Heart left ventricle (tissue), 16 donors: ENCODE measurements around the gene COQ3. TPM values are rescaled to one million over a fixed set of nuclear protein-coding genes. Genes with fewer than 3 reads are reported as not detected.

Source experiments
- ATAC-seq, 4 donors: fragments of 200-7000 bp; cut with Tn5 transposase; one replicate each; pipeline ENCODE4 v1.9.1; 2020 to 2022; ENCODE audit warnings: moderate library complexity in 4 of 4, mild to moderate bottlenecking in 3 of 4, moderate number of reproducible peaks in 1 of 4
- DNase-seq, 5 donors: peaks; one replicate each; pipeline ENCODE4 v3.0.0-alpha.2; 2020
- H3K27ac ChIP-seq, 12 donors: fragments of 200-600 bp; sonication (generic) in 4 of 12; one replicate each; pipeline versions ENCODE4 v1.5.0 to v1.8.0; 2016 to 2022; ENCODE audit warnings: mild to moderate bottlenecking in 2 of 12
- H3K27me3 ChIP-seq, 9 donors: fragments of 200-600 bp; sonication (generic) in 2 of 9; one replicate each; pipeline versions ENCODE4 v1.5.1 to v1.8.0; 2016 to 2022; ENCODE audit warnings: mild to moderate bottlenecking in 3 of 9
- H3K36me3 ChIP-seq, 9 donors: fragments of 200-600 bp; sonication (generic) in 2 of 9; one replicate each; pipeline versions ENCODE4 v1.5.0 to v1.8.0; 2018 to 2022; ENCODE audit warnings: mild to moderate bottlenecking in 2 of 9
- H3K4me1 ChIP-seq, 12 donors: fragments of 200-600 bp; sonication (generic) in 4 of 12; one replicate each; pipeline versions ENCODE4 v1.5.0 to v1.8.0; 2016 to 2022; ENCODE audit warnings: mild to moderate bottlenecking in 3 of 12
- H3K4me3 ChIP-seq, 12 donors: fragments of 200-600 bp; sonication (generic) in 4 of 12; one replicate each; pipeline versions ENCODE4 v1.5.0 to v1.8.0; 2017 to 2022; ENCODE audit warnings: mild to moderate bottlenecking in 9 of 12, moderate library complexity in 4 of 12
- H3K9me3 ChIP-seq, 12 donors: fragments of 200-600 bp; sonication (generic) in 4 of 12; one replicate each; pipeline versions ENCODE4 v1.5.0 to v1.8.0; 2016 to 2022; ENCODE audit warnings: mild to moderate bottlenecking in 1 of 12
- POLR2A ChIP-seq, 2 donors: fragments of 450-650 bp; IDR thresholded peaks; one replicate each; pipeline ENCODE4 v1.6.1; 2017; ENCODE audit warnings: antibody characterized with exemption in 2 of 2, mild to moderate bottlenecking in 2 of 2, moderate library complexity in 2 of 2
- WGBS, 4 donors: extraction: QIAGEN DNeasy Blood & Tissue Kit in 2 of 4; methylation state at CpG; one replicate each; pipeline versions ENCODE4 v1.1.5 to v1.1.7; 2013 to 2018; 5-methylcytosine and 5-hydroxymethylcytosine counted together
- intact Hi-C, 10 donors: fragments of 100-400 bp; cut with DNase I; formaldehyde crosslinking; loops; one replicate each; pipeline versions ENCODE4 v1.11.1 to v1.14.2; 2022
- polyA plus RNA-seq, 2 donors: library from polyadenylated mRNA; stranded (reverse); fragments of 200-250 nt; gene quantifications; one replicate each; pipeline ENCODE4 v1.2.3, GENCODE V29; 2013
- total RNA-seq, 9 donors: library from RNA; depleted of rRNA in 2 of 9; stranded (reverse); fragments of >200 nt in 2 of 9; fragmentation: NEBNext Ultra II Directional in 3 of 9; extraction: Animal tissue kit (Norgen Biotek cat#: 25700) in 3 of 9; gene quantifications; one replicate each; pipeline versions ENCODE4 v1.1.0 to v1.2.4, GENCODE V29; 2016 to 2023
- TF ChIP-seq, protein P1 (sequence below), 12 donors: fragments of 200-600 bp; sonication (generic) in 4 of 12; IDR thresholded peaks; one replicate each; pipeline versions ENCODE4 v1.5.0 to v1.8.0; 2018 to 2022; ENCODE audit warnings: antibody characterized with exemption in 12 of 12, mild to moderate bottlenecking in 5 of 12
- donor health status: ischemic (EF 13 %, LVEDD 7.1; RV severe dilation, severe dysfunction).
- donor health status: healthy with polysubstance abuse.
- donor health status: DM: no; HTN: yes; CAD: no.
- donor health status: DM: no; HTN: no; CAD: no.
- donor health status: ischemic (EF 25% LVEDD 6.9; RV normal size, moderate dysfunction).
- donor health status: ischemic (EF 25% LVEDD 5.7; RV mildly dilated, moderate dysfunction).
- donor health status: healthy.
- donor health status: DM: yes; HTN: yes; CAD: no.
- donor health status: ischemic (EF 35%, LVEDD 5.7; RV mildly dilated, moderate dysfunction).
- donor health status: nonischemic (EF 11% LVEDD 7.7; RV severe dilation, severe dysfunction).
- donor health status: DM: yes; HTN: yes; CAD: no.
- donor health status: PGD.
- donor health status: ischemic (EF 29% LVEDD 5.4; RV normal size, mild dysfunction).
- donor health status: nonischemic (EF 23%, LVEDD 6.1; RV moderate dilation, normal function).

COQ3 gene
- total and polyA plus RNA-seq, 11 donors: 9.5 to 39.1 (median 29.8) TPM

DNA sequence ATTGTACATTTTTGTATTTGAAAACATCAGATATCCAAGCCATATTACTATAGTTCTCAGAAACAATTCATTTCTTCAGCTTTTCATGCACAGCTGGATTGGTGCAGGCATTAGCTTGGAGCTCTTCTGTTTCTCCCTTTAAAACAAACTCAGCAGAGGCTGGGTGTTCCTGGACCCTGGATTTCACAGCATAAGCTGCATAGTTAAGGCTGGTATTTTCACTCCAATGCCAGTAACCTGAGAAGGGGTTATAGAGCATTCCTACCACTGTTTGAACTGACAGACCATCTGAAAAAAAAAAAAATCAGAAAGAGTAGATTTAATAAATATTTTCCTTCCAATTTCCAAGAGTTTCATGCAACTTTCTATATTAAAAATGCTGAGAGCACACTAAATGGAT, 24.5 kb downstream of the COQ3 start:
- Histone ChIP-seq H3K9me3 (no peaks in the 10 kb centered on the region), H3K27me3 (no peaks in the 10 kb centered on the region), H3K4me1 (no peaks in the 10 kb centered on the region), H3K4me3 (no peak overlapping the region), H3K27ac (no peak overlapping the region), H3K36me3 (peaks cover 0 to 39% (median 0%) of the 10 kb centered on the region in 9 donors)
- no peak for DNase-seq
- intact Hi-C loops: no loop called here
- no peak for ATAC-seq
- TF ChIP-seq, protein P1, sequence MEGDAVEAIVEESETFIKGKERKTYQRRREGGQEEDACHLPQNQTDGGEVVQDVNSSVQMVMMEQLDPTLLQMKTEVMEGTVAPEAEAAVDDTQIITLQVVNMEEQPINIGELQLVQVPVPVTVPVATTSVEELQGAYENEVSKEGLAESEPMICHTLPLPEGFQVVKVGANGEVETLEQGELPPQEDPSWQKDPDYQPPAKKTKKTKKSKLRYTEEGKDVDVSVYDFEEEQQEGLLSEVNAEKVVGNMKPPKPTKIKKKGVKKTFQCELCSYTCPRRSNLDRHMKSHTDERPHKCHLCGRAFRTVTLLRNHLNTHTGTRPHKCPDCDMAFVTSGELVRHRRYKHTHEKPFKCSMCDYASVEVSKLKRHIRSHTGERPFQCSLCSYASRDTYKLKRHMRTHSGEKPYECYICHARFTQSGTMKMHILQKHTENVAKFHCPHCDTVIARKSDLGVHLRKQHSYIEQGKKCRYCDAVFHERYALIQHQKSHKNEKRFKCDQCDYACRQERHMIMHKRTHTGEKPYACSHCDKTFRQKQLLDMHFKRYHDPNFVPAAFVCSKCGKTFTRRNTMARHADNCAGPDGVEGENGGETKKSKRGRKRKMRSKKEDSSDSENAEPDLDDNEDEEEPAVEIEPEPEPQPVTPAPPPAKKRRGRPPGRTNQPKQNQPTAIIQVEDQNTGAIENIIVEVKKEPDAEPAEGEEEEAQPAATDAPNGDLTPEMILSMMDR (IDR thresholded peaks at IDR 0.05): no peak
- no peak for TF ChIP-seq POLR2A (IDR thresholded peaks at IDR 0.05)

DNA sequence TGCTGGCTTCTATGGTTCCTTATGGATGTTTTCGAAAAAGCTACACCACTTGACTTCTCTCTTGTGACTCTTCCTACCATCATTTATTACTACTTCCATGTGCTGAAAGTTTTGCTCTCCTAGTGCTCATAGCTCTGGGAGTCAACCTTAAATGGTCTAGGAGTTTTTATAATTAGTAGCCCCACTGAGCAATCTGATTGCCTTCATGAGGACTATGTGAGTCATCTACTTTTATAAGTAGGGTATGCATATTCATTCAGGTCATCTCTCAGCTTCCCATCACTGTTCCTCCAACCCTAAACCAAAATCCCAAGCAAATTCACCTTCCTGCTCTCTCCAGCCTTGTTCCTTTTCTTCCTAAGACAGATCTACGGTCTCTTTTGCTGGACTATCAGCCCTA, 27.1 kb downstream of the COQ3 start:
- Histone ChIP-seq H3K27ac (no peak overlapping the region), H3K4me1 (no peaks in the 10 kb centered on the region), H3K9me3 (no peaks in the 10 kb centered on the region), H3K4me3 (no peak overlapping the region), H3K27me3 (no peaks in the 10 kb centered on the region), H3K36me3 (peaks cover 0 to 25% (median 0%) of the 10 kb centered on the region in 9 donors)
- 95 to 100% (median 97%) methylated on average over 2 of the region's 2 CpGs for WGBS, 4 donors
- intact Hi-C loops: no loop called here
- ATAC-seq: no peak
- TF ChIP-seq, protein P1 (IDR thresholded peaks at IDR 0.05): no peak
- no peak for TF ChIP-seq POLR2A (IDR thresholded peaks at IDR 0.05)
- DNase-seq: no peak

DNA sequence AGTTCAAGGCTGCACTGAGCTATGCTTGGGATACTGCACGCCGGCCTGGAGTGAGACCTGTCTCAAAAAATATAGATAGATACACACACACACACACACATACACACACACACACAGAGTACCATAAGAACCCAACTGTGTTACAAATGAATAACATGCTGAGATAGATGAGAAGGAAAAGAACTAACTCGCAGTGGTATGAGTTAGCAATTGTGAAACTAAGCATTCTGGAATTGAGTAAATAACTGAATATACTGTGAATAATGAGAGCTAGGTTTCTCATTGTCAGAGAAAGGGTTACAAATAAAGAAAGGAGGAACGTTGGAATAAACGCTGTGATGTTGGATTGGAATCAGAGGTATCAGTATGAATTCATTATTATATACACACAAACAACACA, 30.0 kb downstream of the COQ3 start:
- DNase-seq: no peak
- Histone ChIP-seq H3K4me1 (no peaks in the 10 kb centered on the region), H3K27me3 (peaks cover 0 to 10% (median 0%) of the 10 kb centered on the region in 9 donors), H3K9me3 (no peaks in the 10 kb centered on the region), H3K36me3 (peaks cover 0 to 9% (median 0%) of the 10 kb centered on the region in 9 donors), H3K27ac (no peak overlapping the region), H3K4me3 (no peak overlapping the region)
- ATAC-seq: no peak
- no peak for TF ChIP-seq POLR2A (IDR thresholded peaks at IDR 0.05)
- TF ChIP-seq, protein P1 (IDR thresholded peaks at IDR 0.05): no peak
- 85 to 95% (median 92%) methylated on average over 5 of the region's 5 CpGs for WGBS, 4 donors
- intact Hi-C loops: no loop called here

DNA sequence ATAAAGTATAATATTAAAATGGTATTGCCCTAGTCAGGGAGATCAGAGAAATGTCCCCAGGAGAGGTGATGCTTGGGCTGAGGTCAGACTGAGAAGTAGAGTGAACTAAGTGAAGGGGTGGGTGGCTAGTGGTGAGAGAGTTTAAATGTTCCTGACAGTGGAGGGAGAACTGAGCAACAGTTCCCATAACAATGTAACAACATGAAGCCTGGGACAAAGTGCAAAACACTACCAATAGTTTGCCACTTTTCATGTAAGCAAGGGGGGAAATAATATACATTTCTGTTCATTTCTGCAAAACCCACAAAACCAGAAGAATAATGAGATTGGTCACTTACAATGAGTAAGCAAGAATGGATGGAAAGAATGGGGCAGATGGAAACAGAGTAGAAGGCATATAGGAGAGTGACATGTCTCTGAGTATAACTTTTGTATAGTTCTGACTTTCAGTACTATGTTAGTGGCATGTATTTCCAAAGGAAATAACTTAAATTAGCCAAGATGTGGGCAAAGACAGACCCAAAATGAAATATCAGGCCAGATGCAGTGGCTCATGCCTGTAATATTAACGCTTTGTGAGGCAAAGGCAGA, 31.2 kb downstream of the COQ3 start:
- Histone ChIP-seq H3K36me3 (no peaks in the 10 kb centered on the region), H3K27me3 (peaks cover 0 to 10% (median 0%) of the 10 kb centered on the region in 9 donors), H3K4me3 (no peak overlapping the region), H3K4me1 (no peaks in the 10 kb centered on the region), H3K9me3 (no peaks in the 10 kb centered on the region), H3K27ac (no peak overlapping the region)
- 90 to 96% (median 95%) methylated on average over 1 of the region's 1 CpG for WGBS, 4 donors
- intact Hi-C loops: no loop called here
- no peak for ATAC-seq
- TF ChIP-seq POLR2A (IDR thresholded peaks at IDR 0.05): no peak
- TF ChIP-seq, protein P1 (IDR thresholded peaks at IDR 0.05): no peak
- DNase-seq: no peak
